Right lobe of liver (tissue), 6 donors: ENCODE results near the gene HERPUD1. TPM values are rescaled to one million over a fixed set of nuclear protein-coding genes. Genes with fewer than 3 reads are reported as not detected.

Experiments used
- ATAC-seq, 4 donors: fragments of 200-7000 bp; cut with Tn5 transposase; one replicate each; pipeline ENCODE4 v1.9.1; 2020; ENCODE audit warnings: mild to moderate bottlenecking in 4 of 4, moderate library complexity in 4 of 4
- DNase-seq, 3 donors: peaks; one replicate each; pipeline ENCODE4 v3.0.0-alpha.2; 2020
- H3K27ac ChIP-seq, 3 donors: fragments of 200-600 bp; one replicate each; pipeline ENCODE4 v1.8.0; 2022
- H3K27me3 ChIP-seq, 2 donors: fragments of 200-600 bp; one replicate each; pipeline ENCODE4 v1.8.0; 2022
- H3K36me3 ChIP-seq, 4 donors: fragments of 200-600 bp; sonication (generic) in 1 of 4; one replicate each; pipeline versions ENCODE4 v1.5.1 to v1.8.0; 2017 to 2022; ENCODE audit warnings: control low read depth in 1 of 4
- H3K4me1 ChIP-seq, 4 donors: fragments of 200-600 bp; sonication (generic) in 1 of 4; one replicate each; pipeline versions ENCODE4 v1.5.1 to v1.8.0; 2017 to 2022; ENCODE audit warnings: control low read depth in 1 of 4
- H3K4me3 ChIP-seq, 3 donors: fragments of 200-600 bp; one replicate each; pipeline ENCODE4 v1.8.0; 2022
- H3K9me3 ChIP-seq, 4 donors: fragments of 200-600 bp; sonication (generic) in 1 of 4; one replicate each; pipeline versions ENCODE4 v1.5.1 to v1.8.0; 2017 to 2022; ENCODE audit warnings: control low read depth in 1 of 4
- CTCF ChIP-seq, 4 donors: fragments of 200-600 bp in 3 of 4; fragments of 450-650 bp in 1 of 4; IDR thresholded peaks; one replicate each; pipeline versions ENCODE4 v1.5.1 to v1.8.0; 2016 to 2022; ENCODE audit warnings: antibody characterized with exemption in 4 of 4, mild to moderate bottlenecking in 2 of 4
- POLR2A ChIP-seq: fragments of 450-650 bp; IDR thresholded peaks from one replicate; pipeline ENCODE4 v1.6.1; 2017; ENCODE audit warnings: antibody characterized with exemption, mild to moderate bottlenecking
- WGBS: methylation state at CpG from one replicate; pipeline ENCODE4 v1.1.6; 2018; ENCODE audit warnings: low coverage, low lambda C conversion rate; ENCODE audit not compliant: insufficient coverage; ENCODE audit errors: missing lambda C conversion rate; 5-methylcytosine and 5-hydroxymethylcytosine counted together
- intact Hi-C, 2 donors: fragments of 100-400 bp; cut with DNase I; formaldehyde crosslinking; loops; one replicate each; pipeline versions ENCODE4 v1.11.2 to v1.14.1; 2022
- total RNA-seq, 6 experiments: library from RNA; depleted of rRNA in 2 of 6; stranded (reverse); fragments of >200 nt in 2 of 6; fragmentation: NEBNext Ultra II Directional in 3 of 6; extraction: Animal tissue kit (Norgen Biotek cat#: 25700) in 3 of 6; gene quantifications; one replicate each; pipeline versions ENCODE4 v1.1.0 to v1.2.4, GENCODE V29; 2016 to 2023
- donor health status: DM: no; HTN: yes; CAD: no.
- donor health status: DM: no; HTN: no; CAD: no.
- donor health status: DM: no; HTN: no; CAD: no.
- donor health status: DM: no; HTN: yes; CAD: no.
- donor health status: DM: no; HTN: yes; CAD: no.

HERPUD1 gene
- total RNA-seq, 6 experiments from 2014 or later: 103 to 185 (median 133) TPM

DNA sequence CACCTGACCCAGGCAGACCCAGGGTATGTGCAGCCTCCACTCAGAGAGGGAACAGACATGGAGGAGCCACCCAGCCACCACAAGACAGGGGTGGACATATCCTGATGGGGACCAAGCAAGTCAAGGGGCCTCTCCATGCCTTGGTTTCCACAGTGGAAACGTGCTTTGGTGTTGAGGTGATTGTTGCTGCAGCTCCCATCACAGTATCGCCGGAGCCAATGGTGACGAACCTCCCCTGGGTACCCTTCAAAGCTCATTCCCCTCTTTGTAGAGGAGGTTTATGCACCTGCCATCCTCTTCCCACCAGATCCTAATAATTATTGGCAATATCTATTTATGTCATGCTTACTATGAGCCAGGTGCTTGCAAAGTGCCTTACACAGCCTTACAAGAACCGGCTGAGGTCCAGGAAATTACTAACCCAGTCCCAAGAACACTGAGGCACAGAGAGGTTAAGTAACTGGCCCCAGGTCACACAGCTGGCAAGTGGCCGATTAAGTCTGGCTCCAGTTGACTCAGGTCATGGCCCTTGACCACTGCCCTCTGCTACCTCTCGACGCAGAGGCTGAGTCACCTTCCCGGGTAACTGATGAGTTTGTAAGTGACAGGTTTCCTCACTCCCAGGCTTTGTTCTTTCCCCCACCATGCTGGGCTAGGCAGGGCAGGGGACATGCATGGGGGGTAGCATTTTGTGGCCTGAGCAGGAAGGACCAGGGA is 46.3 kb upstream of the HERPUD1 start:
- intact Hi-C loops: no loop called here
- TF ChIP-seq POLR2A (no peak), CTCF (IDR thresholded peaks at IDR 0.05) (no peak)
- no peaks in the 10 kb centered on the region for H3K36me3 ChIP-seq
- no peak overlapping the region for H3K4me3 ChIP-seq
- peak in 3 of 4 donors; percentile 57 to 90 (median 58) for ATAC-seq
- no CpG with 5 or more reads among the region's 9 CpGs for WGBS
- H3K4me1 ChIP-seq: no peaks in the 10 kb centered on the region
- DNase-seq: peak in 1 of 3 donors; percentile 55
- no peak overlapping the region for H3K27ac ChIP-seq
- no peaks in the 10 kb centered on the region for H3K9me3 ChIP-seq
- no peaks in the 10 kb centered on the region for H3K27me3 ChIP-seq

- Histone ChIP-seq H3K27ac (no peak overlapping the region), H3K4me1 (no peaks in the 10 kb centered on the region), H3K36me3 (no peaks in the 10 kb centered on the region), H3K9me3 (no peaks in the 10 kb centered on the region), H3K4me3 (no peak overlapping the region), H3K27me3 (no peaks in the 10 kb centered on the region)
- WGBS: 80% methylated on average over 2 of the region's 12 CpGs
- DNase-seq (no peak), ATAC-seq (peak in 1 of 4 donors; percentile 12)
- TF ChIP-seq CTCF (IDR thresholded peaks at IDR 0.05) (no peak), POLR2A (no peak)
- intact Hi-C loops: no loop called here
Measured at GRCh38 chr16:56886296-56886695, 45.6 kb upstream of the HERPUD1 start.

GRCh38 chr16:56886826-56887225 is 45.1 kb upstream of the HERPUD1 start:
- ATAC-seq (no peak), DNase-seq (no peak)
- Histone ChIP-seq H3K4me1 (no peaks in the 10 kb centered on the region), H3K36me3 (no peaks in the 10 kb centered on the region), H3K4me3 (no peak overlapping the region), H3K27me3 (no peaks in the 10 kb centered on the region), H3K9me3 (no peaks in the 10 kb centered on the region), H3K27ac (no peak overlapping the region)
- intact Hi-C loops: no loop called here
- 50% methylated on average over 1 of the region's 9 CpGs for WGBS
- no peak for TF ChIP-seq POLR2A
- TF ChIP-seq CTCF (IDR thresholded peaks at IDR 0.05): no peak

GRCh38 chr16:56888806-56889205 is 43.1 kb upstream of the HERPUD1 start:
- no peak overlapping the region for H3K27ac ChIP-seq
- DNase-seq (no peak), ATAC-seq (peak in 1 of 4 donors; percentile 32)
- no peak overlapping the region for H3K4me3 ChIP-seq
- H3K9me3 ChIP-seq: no peaks in the 10 kb centered on the region
- H3K27me3 ChIP-seq: no peaks in the 10 kb centered on the region
- TF ChIP-seq POLR2A (no peak), CTCF (IDR thresholded peaks at IDR 0.05) (no peak)
- H3K36me3 ChIP-seq: no peaks in the 10 kb centered on the region
- no peaks in the 10 kb centered on the region for H3K4me1 ChIP-seq
- no CpG with 5 or more reads among the region's 7 CpGs for WGBS
- intact Hi-C loops: no loop called here
